HCT116 (cell line): ENCODE results near the gene SHISA3. TPM values are rescaled to one million over a fixed set of nuclear protein-coding genes. Genes with fewer than 3 reads are reported as not detected.

ENCODE experiments used
- ATAC-seq: fragments of 200-7000 bp; cut with Tn5 transposase; 2 replicates; pipeline ENCODE4 v1.9.1; 2020; ENCODE audit warnings: mild to moderate bottlenecking, moderate library complexity
- BruUV-seq: library from RNA; stranded (reverse); fragments of 400-500 nt; replicated peaks from 2 replicates; lab custom pipeline; 2021; lab: Mats Ljungman, UMichigan
- CTCF ChIA-PET: fragments of 300-600 bp; sonication (Branson Sonifier 250); formaldehyde crosslinking; loops from one replicate; lab custom pipeline; 2021; ENCODE audit warnings: antibody characterized with exemption; lab: Charles Lee
- POLR2A ChIA-PET: fragments of 300-600, 350-600 bp; sonication (Branson Sonifier 250); formaldehyde crosslinking; loops from one replicate; lab custom pipeline; 2021; ENCODE audit warnings: antibody characterized with exemption; lab: Charles Lee
- RAD21 ChIA-PET, 2 experiments: fragments of 300-600 bp; sonication (Branson Sonifier 250); formaldehyde crosslinking; loops; one replicate each; lab custom pipeline; 2023; ENCODE audit warnings: low total read pairs in 2 of 2; ENCODE audit not compliant: uncharacterized antibody in 2 of 2, unreplicated experiment in 2 of 2, low non-redundant PET in 1 of 2; lab: Charles Lee
- DNase-seq: peaks from one replicate; pipeline ENCODE4 v3.0.0-alpha.2; 2010; ENCODE audit warnings: low read depth, low spot score
- H2AFZ ChIP-seq: fragments of 200-600 bp; shearing (Covaris generic), sonication (generic); 2 replicates; pipeline ENCODE4 v1.6.1; 2017; ENCODE audit warnings: low read depth, mixed run types, mixed read lengths, antibody characterized with exemption, low read length; ENCODE audit not compliant: poor library complexity, severe bottlenecking
- H3K27ac ChIP-seq: 2 replicates; pipeline ENCODE4 v1.5.1; 2012; ENCODE audit warnings: low read depth, low read length
- H3K27me3 ChIP-seq: fragments of 200-600 bp; sonication (generic); 2 replicates; pipeline ENCODE4 v1.6.1; 2016; ENCODE audit warnings: mixed run types, low read length, mixed read lengths; ENCODE audit not compliant: insufficient read depth
- H3K36me3 ChIP-seq, 2 experiments: fragments of 200-500 bp in 1 of 2; fragments of 200-600 bp in 1 of 2; sonication (Bioruptor generic) in 1 of 2; sonication (generic) in 1 of 2; 2 replicates each; pipeline versions ENCODE4 v1.5.1 to v1.6.1; 2014 to 2016; ENCODE audit warnings: low read length in 2 of 2, inconsistent platforms in 1 of 2, mixed read lengths in 1 of 2, mixed run types in 1 of 2; ENCODE audit not compliant: insufficient read depth in 2 of 2, control insufficient read depth in 1 of 2
- H3K4me1 ChIP-seq, 2 experiments: fragments of 200-600 bp in 1 of 2; sonication (generic) in 1 of 2; 2 replicates each; pipeline versions ENCODE4 v1.5.1 to v1.6.1; 2012 to 2017; ENCODE audit warnings: low read length in 2 of 2, inconsistent platforms in 1 of 2, mild to moderate bottlenecking in 1 of 2, mixed read lengths in 1 of 2, mixed run types in 1 of 2, moderate library complexity in 1 of 2; ENCODE audit not compliant: insufficient read depth in 2 of 2, control insufficient read depth in 1 of 2
- H3K4me2 ChIP-seq: fragments of 200-600 bp; sonication (generic); 2 replicates; pipeline ENCODE4 v1.6.1; 2017; ENCODE audit warnings: mixed run types, low read length, mixed read lengths
- H3K4me3 ChIP-seq, 2 experiments: fragments of 200-600 bp in 1 of 2; sonication (generic) in 1 of 2; replicated peaks in 1 of 2; 2 replicates each; pipeline ENCODE4 v1.5.1; 2011 to 2016; ENCODE audit warnings: low read length in 2 of 2, control low read depth in 1 of 2, low read depth in 1 of 2, mild to moderate bottlenecking in 1 of 2, mixed read lengths in 1 of 2, mixed run types in 1 of 2
- H3K79me2 ChIP-seq: fragments of 200-600 bp; sonication (generic); 2 replicates; pipeline ENCODE4 v1.6.1; 2017; ENCODE audit warnings: mild to moderate bottlenecking, mixed run types, low read length, moderate library complexity, mixed read lengths; ENCODE audit not compliant: insufficient read depth
- H3K9ac ChIP-seq: fragments of 200-600 bp; sonication (generic); 2 replicates; pipeline ENCODE4 v1.6.1; 2016; ENCODE audit warnings: low read length, mixed read lengths
- H3K9me2 ChIP-seq: fragments of 200-600 bp; sonication (generic), shearing (Covaris generic); 2 replicates; pipeline ENCODE4 v1.6.1; 2017; ENCODE audit warnings: mixed run types, mild to moderate bottlenecking, moderate library complexity; ENCODE audit not compliant: insufficient read depth
- H3K9me3 ChIP-seq, 2 experiments: fragments of 200-500 bp in 1 of 2; fragments of 200-600 bp in 1 of 2; sonication (Bioruptor generic) in 1 of 2; sonication (generic) in 1 of 2; 2 replicates each; pipeline ENCODE4 v1.6.1; 2014 to 2017; ENCODE audit warnings: low read length in 2 of 2, mixed read lengths in 2 of 2, inconsistent platforms in 1 of 2, low read depth in 1 of 2, mild to moderate bottlenecking in 1 of 2, mixed run types in 1 of 2, moderate library complexity in 1 of 2; ENCODE audit not compliant: control insufficient read depth in 1 of 2, insufficient read depth in 1 of 2
- H4K20me1 ChIP-seq: fragments of 200-600 bp; sonication (generic), shearing (Covaris generic); 2 replicates; pipeline ENCODE4 v1.6.1; 2017; ENCODE audit warnings: mixed run types, mild to moderate bottlenecking, moderate library complexity; ENCODE audit not compliant: insufficient read depth
- ATF3 ChIP-seq: IDR thresholded peaks from 2 replicates; pipeline ENCODE4 v1.6.1; 2012
- EGR1 ChIP-seq: IDR thresholded peaks from 2 replicates; pipeline ENCODE4 v1.6.1; 2012; ENCODE audit warnings: low read depth
- EZH2 ChIP-seq: fragments of 200-600 bp; sonication (generic); IDR thresholded peaks from 2 replicates; pipeline ENCODE4 v1.6.1; 2017; ENCODE audit warnings: antibody characterized with exemption, mixed run types
- JUND ChIP-seq: IDR thresholded peaks from 2 replicates; pipeline ENCODE4 v1.6.1; 2012
- MAX ChIP-seq: IDR thresholded peaks from 2 replicates; pipeline ENCODE4 v1.6.1; 2012
- POLR2A ChIP-seq: IDR thresholded peaks from 2 replicates; pipeline ENCODE4 v1.7.0; 2011; ENCODE audit warnings: borderline replicate concordance; ENCODE audit not compliant: insufficient read depth, insufficient read length; ENCODE audit errors: extremely low read depth
- REST ChIP-seq: IDR thresholded peaks from 2 replicates; pipeline ENCODE4 v1.6.1; 2012; ENCODE audit warnings: low read depth
- SIN3A ChIP-seq: IDR thresholded peaks from 2 replicates; pipeline ENCODE4 v1.6.1; 2012; ENCODE audit warnings: low read depth
- YY1 ChIP-seq: IDR thresholded peaks from 2 replicates; pipeline ENCODE4 v1.6.1; 2011; ENCODE audit warnings: low read length, low read depth, moderate library complexity, mild to moderate bottlenecking; ENCODE audit not compliant: insufficient replicate concordance; ENCODE audit errors: extremely low read depth
- ZFX ChIP-seq: fragments of 450-650 bp; IDR thresholded peaks from 2 replicates; pipeline ENCODE4 v1.6.1; 2017
- ZNF274 ChIP-seq: fragments of 200-500 bp; sonication (Bioruptor generic); IDR thresholded peaks from 2 replicates; pipeline ENCODE4 v1.6.1; 2014; ENCODE audit warnings: mild to moderate bottlenecking, low read depth, low read length, inconsistent platforms
- intact Hi-C: fragments of 100-400 bp; cut with micrococcal nuclease; formaldehyde crosslinking; loops from 2 replicates; pipeline ENCODE4 v1.10.0; 2022
- total RNA-seq: library from RNA; stranded (reverse); gene quantifications from one replicate; pipeline ENCODE4 v1.2.1, GENCODE V29; 2021; ENCODE audit not compliant: unreplicated experiment

The SHISA3 gene
- total RNA-seq, 1 experiment from 2014 or later, result not detected

GRCh38 chr4:42392436-42392835, 4.9 kb upstream of the SHISA3 start:
- ChIA-PET RAD21 (no interaction called here), CTCF (no interaction called here), POLR2A (no interaction called here)
- H2AFZ ChIP-seq, result no peak overlapping the region
- no peaks in the 10 kb centered on the region for H3K9me3 ChIP-seq
- no peak overlapping the region for H3K27ac ChIP-seq
- DNase-seq, result no peak
- H3K4me3 ChIP-seq, result no peak overlapping the region
- no peaks in the 10 kb centered on the region for H3K4me1 ChIP-seq
- H3K9ac ChIP-seq, result no peak overlapping the region
- no peaks in the 10 kb centered on the region for H4K20me1 ChIP-seq
- no peak for ATAC-seq
- H3K27me3 ChIP-seq, result no peaks in the 10 kb centered on the region
- intact Hi-C loops, result no loop called here
- no peak overlapping the region for H3K4me2 ChIP-seq
- no TSS peak for BruUV-seq
- H3K9me2 ChIP-seq, result no peaks in the 10 kb centered on the region
- TF ChIP-seq YY1, result no peak
- no peaks in the 10 kb centered on the region for H3K36me3 ChIP-seq
- H3K79me2 ChIP-seq, result no peaks in the 10 kb centered on the region

- RAD21 ChIA-PET, result no interaction called here
- BruUV-seq, result no TSS peak
Measured at GRCh38 chr4:42395595-42395994, 1.7 kb upstream of the SHISA3 start.

More at GRCh38 chr4:42395595-42395994, 1.7 kb upstream of the SHISA3 start:
- no peak for DNase-seq
- Histone ChIP-seq H3K36me3 (no peaks in the 10 kb centered on the region), H3K9me2 (no peaks in the 10 kb centered on the region), H3K4me2 (no peak overlapping the region), H3K79me2 (no peaks in the 10 kb centered on the region), H3K27me3 (no peaks in the 10 kb centered on the region), H3K27ac (no peak overlapping the region), H4K20me1 (no peaks in the 10 kb centered on the region), H2AFZ (no peak overlapping the region), H3K4me3 (no peak overlapping the region), H3K9ac (no peak overlapping the region), H3K4me1 (no peaks in the 10 kb centered on the region), H3K9me3 (no peaks in the 10 kb centered on the region)
- ATAC-seq, result no peak
- CTCF ChIA-PET, result no interaction called here
- no peak for TF ChIP-seq ATF3
- no peak for TF ChIP-seq SIN3A
- TF ChIP-seq MAX, result no peak
- no peak for TF ChIP-seq ZFX
- TF ChIP-seq JUND, result no peak
- TF ChIP-seq POLR2A, result no peak
- TF ChIP-seq REST, result no peak
- no peak for TF ChIP-seq EZH2
- TF ChIP-seq ZNF274, result no peak
- TF ChIP-seq EGR1, result no peak
- POLR2A ChIA-PET, result no interaction called here
- intact Hi-C loops, result no loop called here
